Testis (tissue), 3 donors: ENCODE measurements around the gene NMRK2. TPM values are rescaled to one million over a fixed set of nuclear protein-coding genes. Genes with fewer than 3 reads are reported as not detected.

Experiments used
- DNase-seq: peaks from one replicate; pipeline ENCODE4 v3.0.0-alpha.2; 2019
- H3K27ac ChIP-seq, 2 donors: fragments of 200-600 bp; sonication (generic); one replicate each; pipeline ENCODE4 v1.5.1; 2019
- H3K27me3 ChIP-seq: fragments of 200-600 bp; sonication (generic); one replicate; pipeline ENCODE4 v1.5.1; 2019
- H3K36me3 ChIP-seq: fragments of 200-600 bp; sonication (generic); one replicate; pipeline ENCODE4 v1.5.1; 2017; ENCODE audit warnings: low read depth; ENCODE audit errors: missing control alignments
- H3K4me1 ChIP-seq: fragments of 200-600 bp; sonication (generic); one replicate; pipeline ENCODE4 v1.5.1; 2019
- H3K4me3 ChIP-seq, 2 donors: fragments of 200-600 bp; sonication (generic); one replicate each; pipeline ENCODE4 v1.5.1; 2017 to 2019
- H3K9me3 ChIP-seq: fragments of 200-600 bp; sonication (generic); one replicate; pipeline ENCODE4 v1.5.1; 2017
- POLR2A ChIP-seq: fragments of 450-650 bp; IDR thresholded peaks from one replicate; pipeline ENCODE4 v1.6.1; 2017; ENCODE audit warnings: antibody characterized with exemption, mild to moderate bottlenecking, moderate library complexity
- WGBS, 2 donors: methylation state at CpG; one replicate each; pipeline ENCODE4 v1.1.5; 2018; 5-methylcytosine and 5-hydroxymethylcytosine counted together
- intact Hi-C: fragments of 100-400 bp; cut with DNase I; formaldehyde crosslinking; loops from one replicate; pipeline ENCODE4 v1.15.1; 2023; ENCODE audit warnings: low total_unique reads
- polyA plus RNA-seq: library from polyadenylated mRNA; stranded (reverse); fragments of 350-450 nt; fragmentation: Illumina TruSeq; extraction: RNeasy Lipid Tissue Mini Kit (QIAGEN cat#74804); gene quantifications from one replicate; pipeline ENCODE4 v1.2.3, GENCODE V29; 2014; ENCODE audit warnings: low read depth, low replicate concordance; ENCODE audit not compliant: insufficient read depth
- total RNA-seq, 2 donors: library from RNA; depleted of rRNA; stranded (reverse); fragments of >200 nt; gene quantifications; one replicate each; pipeline ENCODE4 v1.2.3, GENCODE V29; 2016
- TF ChIP-seq, protein P1 (sequence below), 3 experiments: fragments of 450-650 bp in 2 of 3; fragments of 200-600 bp in 1 of 3; sonication (generic) in 1 of 3; IDR thresholded peaks; one replicate each; pipeline ENCODE4 v1.5.1; 2016 to 2019; ENCODE audit warnings: antibody characterized with exemption in 3 of 3, mild to moderate bottlenecking in 2 of 3, moderate library complexity in 1 of 3

NMRK2 gene
- total and polyA plus RNA-seq, 3 donors from 2014 or later = 1.7 to 3.2 (median 1.7) TPM

DNA sequence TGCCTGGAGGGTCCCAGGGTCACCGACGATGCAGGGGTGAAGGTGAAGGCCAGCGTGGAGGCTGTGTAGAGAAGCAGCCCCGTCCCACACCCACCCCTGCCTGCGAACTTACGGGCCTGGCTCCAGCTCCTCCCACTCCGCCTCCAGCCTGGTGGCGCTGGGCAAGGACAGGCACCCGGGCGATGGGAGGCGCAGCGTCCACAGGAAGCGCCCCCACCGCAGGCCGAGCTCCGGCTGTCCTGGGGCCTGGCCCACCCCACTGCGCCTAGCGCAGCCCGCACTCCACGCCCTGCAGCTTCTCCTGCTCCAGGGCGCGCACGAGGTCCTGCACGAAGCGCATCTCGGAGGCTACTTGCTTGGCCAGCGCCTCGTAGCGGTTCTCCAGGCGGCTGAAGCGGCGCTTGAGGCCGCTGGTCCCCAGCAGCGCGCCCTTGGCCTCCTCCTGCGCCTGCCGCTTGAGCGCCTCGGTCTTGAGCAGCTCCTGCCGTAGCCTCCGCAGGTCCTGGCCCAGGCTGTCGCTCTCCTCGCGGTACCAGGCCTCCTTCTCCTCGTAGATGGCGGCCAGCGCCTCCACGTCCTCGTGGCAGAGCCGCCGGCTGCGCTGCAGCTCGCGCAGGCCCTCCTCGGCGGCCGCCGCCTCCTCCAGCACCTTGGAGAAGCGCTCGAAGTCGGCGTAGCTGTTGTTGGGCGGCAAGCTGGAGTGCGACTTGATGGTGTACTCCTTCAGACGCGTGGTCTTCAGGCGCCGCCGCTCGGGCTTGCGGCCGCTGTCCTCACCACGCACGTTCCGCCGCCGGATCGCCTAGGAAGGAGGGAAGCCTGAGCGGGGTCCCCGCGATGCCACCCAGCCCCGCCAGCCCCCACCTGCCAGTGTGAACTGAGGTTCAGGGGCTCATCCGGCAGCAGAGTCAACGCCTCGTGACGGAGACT lies 26.2 kb downstream of the NMRK2 start:
- no peaks in the 10 kb centered on the region for H3K36me3 ChIP-seq
- peaks cover 9% of the 10 kb centered on the region for H3K4me1 ChIP-seq
- DNase-seq = no peak
- WGBS, 2 donors = 78 to 92% methylated on average over 9 to 85 of the region's 86 CpGs
- H3K9me3 ChIP-seq = no peaks in the 10 kb centered on the region
- intact Hi-C loops = no loop called here
- TF ChIP-seq, protein P1, sequence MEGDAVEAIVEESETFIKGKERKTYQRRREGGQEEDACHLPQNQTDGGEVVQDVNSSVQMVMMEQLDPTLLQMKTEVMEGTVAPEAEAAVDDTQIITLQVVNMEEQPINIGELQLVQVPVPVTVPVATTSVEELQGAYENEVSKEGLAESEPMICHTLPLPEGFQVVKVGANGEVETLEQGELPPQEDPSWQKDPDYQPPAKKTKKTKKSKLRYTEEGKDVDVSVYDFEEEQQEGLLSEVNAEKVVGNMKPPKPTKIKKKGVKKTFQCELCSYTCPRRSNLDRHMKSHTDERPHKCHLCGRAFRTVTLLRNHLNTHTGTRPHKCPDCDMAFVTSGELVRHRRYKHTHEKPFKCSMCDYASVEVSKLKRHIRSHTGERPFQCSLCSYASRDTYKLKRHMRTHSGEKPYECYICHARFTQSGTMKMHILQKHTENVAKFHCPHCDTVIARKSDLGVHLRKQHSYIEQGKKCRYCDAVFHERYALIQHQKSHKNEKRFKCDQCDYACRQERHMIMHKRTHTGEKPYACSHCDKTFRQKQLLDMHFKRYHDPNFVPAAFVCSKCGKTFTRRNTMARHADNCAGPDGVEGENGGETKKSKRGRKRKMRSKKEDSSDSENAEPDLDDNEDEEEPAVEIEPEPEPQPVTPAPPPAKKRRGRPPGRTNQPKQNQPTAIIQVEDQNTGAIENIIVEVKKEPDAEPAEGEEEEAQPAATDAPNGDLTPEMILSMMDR (IDR thresholded peaks at IDR 0.05) = no peak
- no peak for TF ChIP-seq POLR2A
- H3K27ac ChIP-seq = no peak overlapping the region
- no peaks in the 10 kb centered on the region for H3K27me3 ChIP-seq
- H3K4me3 ChIP-seq = no peak overlapping the region

DNA sequence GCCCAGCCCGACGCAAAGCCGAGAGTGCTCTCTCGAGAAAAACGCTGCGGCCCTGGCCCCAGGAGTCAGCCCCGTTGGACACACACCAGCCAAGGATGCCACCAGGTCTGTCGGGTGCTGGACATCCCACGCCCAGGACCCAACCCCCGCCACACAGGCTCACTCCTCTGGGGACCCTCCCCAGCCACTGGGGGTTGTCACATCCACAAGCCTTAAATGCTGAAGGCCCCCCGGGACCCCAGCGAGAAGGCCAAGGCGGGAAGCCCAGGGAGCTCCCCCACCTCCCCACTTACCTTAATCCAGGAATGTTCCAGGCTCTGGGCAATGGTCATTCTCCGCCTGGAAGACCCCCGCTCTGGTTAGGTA lies 26.9 kb downstream of the NMRK2 start:
- H3K36me3 ChIP-seq = no peaks in the 10 kb centered on the region
- H3K4me3 ChIP-seq = no peak overlapping the region
- 86 to 92% methylated on average over 9 to 15 of the region's 15 CpGs for WGBS, 2 donors
- H3K4me1 ChIP-seq = peaks cover 9% of the 10 kb centered on the region
- H3K9me3 ChIP-seq = no peaks in the 10 kb centered on the region
- intact Hi-C loops = no loop called here
- no peak overlapping the region for H3K27ac ChIP-seq
- no peaks in the 10 kb centered on the region for H3K27me3 ChIP-seq
- DNase-seq = no peak
- TF ChIP-seq, protein P1 (IDR thresholded peaks at IDR 0.05) = no peak
- TF ChIP-seq POLR2A = no peak

DNA sequence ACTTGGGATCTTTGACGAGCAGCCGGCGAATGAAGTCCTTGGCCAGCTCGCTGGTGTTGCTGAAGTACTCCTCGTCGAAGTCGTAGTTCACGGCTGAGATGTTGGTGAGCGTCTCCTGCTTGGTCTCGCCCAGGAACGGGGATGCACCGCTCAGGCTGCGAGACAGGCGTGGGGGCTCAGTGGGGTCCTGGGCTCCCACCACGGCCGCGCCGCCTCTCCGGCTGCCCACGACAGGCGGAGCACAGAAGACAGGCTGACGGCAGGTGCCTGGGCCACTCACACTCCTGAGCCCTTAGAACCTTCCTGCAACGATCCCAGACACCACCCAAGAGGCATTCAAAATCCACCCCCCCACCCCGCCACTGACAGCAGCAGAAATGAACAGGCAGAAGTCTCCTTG lies 28.1 kb downstream of the NMRK2 start:
- TF ChIP-seq, protein P1 (IDR thresholded peaks at IDR 0.05) = no peak
- TF ChIP-seq POLR2A = no peak
- intact Hi-C loops = no loop called here
- Histone ChIP-seq H3K9me3 (no peaks in the 10 kb centered on the region), H3K27ac (no peak overlapping the region), H3K4me1 (peaks cover 9% of the 10 kb centered on the region), H3K36me3 (no peaks in the 10 kb centered on the region), H3K27me3 (no peaks in the 10 kb centered on the region), H3K4me3 (no peak overlapping the region)
- DNase-seq = no peak
- 92 to 96% methylated on average over 23 to 24 of the region's 24 CpGs for WGBS, 2 donors

DNA sequence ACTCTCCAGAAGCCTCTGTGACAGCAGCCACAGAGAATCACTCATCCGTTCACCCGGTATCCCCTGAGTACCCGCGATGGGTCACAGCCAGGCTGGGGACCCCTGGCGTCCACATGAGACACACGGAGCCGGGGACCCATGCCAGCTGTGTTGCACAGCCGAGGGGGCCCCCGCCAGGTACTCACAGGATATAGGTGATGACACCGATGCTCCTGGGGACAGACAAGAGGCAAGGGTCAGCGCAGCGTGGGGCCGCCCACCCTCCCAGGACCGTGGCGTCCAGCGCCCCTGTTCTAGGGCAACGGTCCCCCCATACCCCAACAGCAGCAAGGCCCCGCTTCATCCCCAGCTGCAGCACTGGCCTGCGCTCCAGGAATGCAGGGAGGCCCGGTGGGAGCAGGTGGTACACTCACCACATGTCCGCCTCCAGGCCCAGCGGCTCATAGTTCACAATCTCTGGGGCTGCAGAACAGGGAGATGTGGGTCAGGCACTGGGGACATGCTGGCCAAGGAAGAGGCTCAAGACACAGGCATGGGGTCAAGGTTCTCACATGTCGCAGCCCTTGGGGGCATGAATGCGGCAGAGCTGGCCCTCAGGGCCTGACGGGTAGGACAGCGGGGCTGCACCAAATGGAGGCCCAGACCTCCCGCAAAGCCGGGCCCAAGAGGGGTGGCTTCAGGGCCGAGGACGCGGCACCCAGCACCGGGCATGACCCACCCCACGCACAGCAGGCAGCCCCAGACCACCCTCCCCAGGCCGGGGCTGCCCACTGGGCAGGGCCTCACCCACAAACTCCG lies 30.8 kb downstream of the NMRK2 start:
- intact Hi-C loops = no loop called here
- H3K27ac ChIP-seq = no peak overlapping the region
- 91 to 94% methylated on average over 5 to 35 of the region's 35 CpGs for WGBS, 2 donors
- TF ChIP-seq, protein P1 (IDR thresholded peaks at IDR 0.05) = no peak
- TF ChIP-seq POLR2A = no peak
- no peaks in the 10 kb centered on the region for H3K36me3 ChIP-seq
- DNase-seq = no peak
- H3K4me3 ChIP-seq = no peak overlapping the region
- no peaks in the 10 kb centered on the region for H3K27me3 ChIP-seq
- H3K4me1 ChIP-seq = peaks cover 15% of the 10 kb centered on the region
- no peaks in the 10 kb centered on the region for H3K9me3 ChIP-seq
